OCI-LY3 (cell line): ENCODE measurements around the gene ZNF182.

Source experiments
- EZH2phosphoT487 ChIP-seq: fragments of 200-600 bp; shearing (Covaris generic); IDR thresholded peaks from 2 replicates; pipeline ENCODE4 v1.6.1; 2018; ENCODE audit warnings: antibody characterized with exemption, mixed run types, low read depth
- TF ChIP-seq, protein P1 (sequence below): fragments of 200-600, 300-600 bp; sonication (generic); IDR thresholded peaks from 2 replicates; pipeline ENCODE4 v1.5.1; 2014; ENCODE audit warnings: antibody characterized with exemption, low read length, low read depth

DNA sequence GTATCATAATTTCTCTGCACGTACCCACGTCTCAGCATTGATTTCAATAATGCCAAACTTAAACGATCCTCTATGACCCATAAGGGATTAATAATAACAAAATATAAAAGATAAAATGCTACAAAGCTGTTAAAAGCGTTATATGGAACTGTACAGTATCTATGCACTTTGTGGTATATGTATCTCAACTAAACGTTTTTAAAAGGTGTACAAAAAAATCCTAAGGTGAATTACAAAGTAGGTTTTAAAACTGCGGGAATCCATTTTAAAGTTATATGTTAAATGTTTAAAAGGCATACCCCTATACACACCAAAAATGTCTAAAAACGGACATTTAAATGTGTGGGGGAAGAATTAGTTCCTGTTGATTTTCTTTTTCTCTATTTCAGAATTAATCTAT is 860 bp downstream of the ZNF182 start:
- TF ChIP-seq, protein P1, sequence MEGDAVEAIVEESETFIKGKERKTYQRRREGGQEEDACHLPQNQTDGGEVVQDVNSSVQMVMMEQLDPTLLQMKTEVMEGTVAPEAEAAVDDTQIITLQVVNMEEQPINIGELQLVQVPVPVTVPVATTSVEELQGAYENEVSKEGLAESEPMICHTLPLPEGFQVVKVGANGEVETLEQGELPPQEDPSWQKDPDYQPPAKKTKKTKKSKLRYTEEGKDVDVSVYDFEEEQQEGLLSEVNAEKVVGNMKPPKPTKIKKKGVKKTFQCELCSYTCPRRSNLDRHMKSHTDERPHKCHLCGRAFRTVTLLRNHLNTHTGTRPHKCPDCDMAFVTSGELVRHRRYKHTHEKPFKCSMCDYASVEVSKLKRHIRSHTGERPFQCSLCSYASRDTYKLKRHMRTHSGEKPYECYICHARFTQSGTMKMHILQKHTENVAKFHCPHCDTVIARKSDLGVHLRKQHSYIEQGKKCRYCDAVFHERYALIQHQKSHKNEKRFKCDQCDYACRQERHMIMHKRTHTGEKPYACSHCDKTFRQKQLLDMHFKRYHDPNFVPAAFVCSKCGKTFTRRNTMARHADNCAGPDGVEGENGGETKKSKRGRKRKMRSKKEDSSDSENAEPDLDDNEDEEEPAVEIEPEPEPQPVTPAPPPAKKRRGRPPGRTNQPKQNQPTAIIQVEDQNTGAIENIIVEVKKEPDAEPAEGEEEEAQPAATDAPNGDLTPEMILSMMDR: no peak
- no peak for TF ChIP-seq EZH2phosphoT487
